Stimulated activated CD8-positive, alpha-beta memory T cell treated with anti-CD3 and anti-CD28 coated beads, Interleukin-12 subunit alpha, Interleukin-12 subunit beta, amount 100 ng/mL, for 24 hours (primary cell): ENCODE data around the gene MICU1.
"Not testable (repeated sequence)": the region's sequence is repeated elsewhere in the genome, so short reads cannot be mapped to it uniquely, and the experiment has no call there.

Experiments
- DNase-seq: peaks from one replicate; pipeline ENCODE4 v3.0.0-alpha.2; 2020; ENCODE audit errors: extremely low read depth

Gene MICU1

GRCh38 chr10:72445851-72446250, 180.0 kb downstream of the MICU1 start:
- no peak for DNase-seq

GRCh38 chr10:72442969-72443368, 182.9 kb downstream of the MICU1 start:
- DNase-seq: not testable (repeated sequence)

DNA sequence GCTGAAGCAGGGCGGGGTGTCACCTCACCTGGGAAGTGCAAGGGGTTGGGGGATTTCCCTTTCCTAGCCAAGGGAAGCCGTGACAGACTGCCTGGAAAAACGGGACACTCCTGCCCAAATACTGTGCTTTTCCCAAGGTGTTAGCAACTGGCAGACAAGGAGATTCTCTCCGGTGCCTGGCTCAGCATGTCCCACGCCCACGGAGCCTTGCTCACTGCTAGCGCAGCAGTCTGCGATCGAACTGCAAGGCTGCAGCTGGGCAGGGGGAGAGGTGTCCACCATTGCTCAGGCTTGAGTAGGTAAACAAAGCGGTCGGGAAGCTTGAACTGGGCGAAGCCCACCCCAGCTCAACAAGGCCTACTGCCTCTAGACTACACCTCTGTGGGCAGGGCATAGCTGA, 190.3 kb downstream of the MICU1 start:
- DNase-seq: no peak

DNA sequence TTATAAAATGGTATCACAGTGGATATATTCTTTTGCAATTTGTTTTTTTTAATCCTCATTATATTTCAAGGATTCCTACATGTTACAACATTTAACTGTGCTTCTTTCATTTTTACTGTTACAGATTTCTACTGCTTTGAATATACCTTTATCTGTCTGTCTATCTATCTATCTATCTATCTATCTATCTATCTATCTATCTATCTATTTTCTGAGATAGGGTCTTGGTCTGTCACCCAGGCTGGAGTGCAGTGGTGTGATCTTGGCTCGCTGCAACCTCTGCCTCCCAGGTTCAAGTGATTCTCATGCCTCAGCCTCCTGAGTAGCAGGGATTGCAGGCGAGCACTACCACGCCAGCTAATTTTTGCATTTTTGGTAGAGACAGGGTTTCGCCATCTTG, 194.9 kb downstream of the MICU1 start:
- DNase-seq: not testable (repeated sequence)

DNA sequence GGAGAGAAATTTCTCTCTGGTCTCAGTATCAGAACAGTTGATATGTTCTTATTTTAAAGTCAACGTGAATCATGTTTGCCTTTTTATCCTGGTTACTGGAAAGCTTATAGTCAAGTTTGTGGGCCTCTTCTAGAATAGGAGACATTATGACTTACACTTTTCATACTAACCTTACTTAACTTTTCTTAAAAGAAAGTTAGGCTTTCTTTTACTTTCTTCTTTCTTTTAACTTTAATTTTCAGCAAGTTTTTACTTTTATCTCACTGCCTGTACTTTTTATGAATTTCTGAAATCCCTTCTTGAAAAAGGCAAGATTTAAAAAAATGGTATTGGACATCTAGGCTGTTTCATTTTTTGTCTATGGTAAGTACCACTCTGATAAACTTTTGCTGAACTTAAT, 195.9 kb downstream of the MICU1 start:
- no peak for DNase-seq

- DNase-seq: no peak
Observed at GRCh38 chr10:72426986-72427385, 198.9 kb downstream of the MICU1 start.

GRCh38 chr10:72425133-72425532, 200.7 kb downstream of the MICU1 start:
- no peak for DNase-seq

DNA sequence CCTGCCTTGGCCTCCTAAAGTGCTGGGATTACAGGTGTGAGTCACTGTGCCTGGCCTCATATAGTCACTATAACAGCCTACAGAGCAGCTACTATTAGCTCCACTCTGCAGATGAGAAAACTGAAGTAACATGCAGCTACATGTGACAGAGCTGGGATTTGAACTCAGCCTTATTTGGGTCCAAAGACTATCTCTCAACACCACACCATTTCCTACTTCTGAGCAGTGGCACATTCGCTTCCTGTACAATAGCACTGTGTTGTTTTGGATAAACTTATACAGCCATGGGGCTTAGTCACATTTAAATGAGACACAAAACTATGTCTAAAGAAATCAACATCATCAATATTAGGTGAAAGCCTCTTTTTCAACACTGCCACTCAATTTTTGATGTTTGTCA, 201.3 kb downstream of the MICU1 start:
- DNase-seq: no peak

GRCh38 chr10:72423426-72423825, 202.5 kb downstream of the MICU1 start:
- DNase-seq: no peak

DNA sequence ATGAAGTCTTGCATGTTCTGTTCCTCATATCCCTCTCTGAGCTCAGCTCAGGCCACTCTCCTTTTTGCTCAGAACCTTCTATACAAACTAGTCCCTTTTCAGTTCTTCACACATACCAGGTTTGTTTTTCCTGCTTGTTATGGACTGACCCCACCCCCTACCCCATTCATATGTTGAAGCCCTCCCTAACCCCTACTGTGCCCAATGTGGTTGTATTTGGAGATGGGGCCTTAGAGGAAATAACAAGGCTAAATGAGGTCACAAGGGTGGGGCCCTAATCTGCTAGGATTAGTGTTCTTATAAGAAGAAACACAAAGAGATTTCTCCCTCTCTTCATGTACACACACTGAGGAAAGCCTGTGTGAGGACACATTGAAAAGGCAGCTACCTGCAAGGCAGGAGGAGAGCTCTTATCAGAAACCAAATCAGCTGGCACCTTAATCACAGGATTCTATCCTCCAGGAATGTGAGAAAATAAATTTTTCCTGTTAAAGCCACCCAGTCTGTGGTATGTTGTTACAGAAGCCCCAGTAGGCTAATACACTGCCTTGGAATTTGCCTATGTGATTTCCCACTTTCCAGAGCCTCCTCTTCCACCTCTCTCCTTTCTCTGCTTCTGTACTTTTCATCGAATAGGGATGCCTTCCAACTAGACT, 203.9 kb downstream of the MICU1 start:
- no peak for DNase-seq

GRCh38 chr10:72419241-72419640, 206.6 kb downstream of the MICU1 start:
- no peak for DNase-seq

DNA sequence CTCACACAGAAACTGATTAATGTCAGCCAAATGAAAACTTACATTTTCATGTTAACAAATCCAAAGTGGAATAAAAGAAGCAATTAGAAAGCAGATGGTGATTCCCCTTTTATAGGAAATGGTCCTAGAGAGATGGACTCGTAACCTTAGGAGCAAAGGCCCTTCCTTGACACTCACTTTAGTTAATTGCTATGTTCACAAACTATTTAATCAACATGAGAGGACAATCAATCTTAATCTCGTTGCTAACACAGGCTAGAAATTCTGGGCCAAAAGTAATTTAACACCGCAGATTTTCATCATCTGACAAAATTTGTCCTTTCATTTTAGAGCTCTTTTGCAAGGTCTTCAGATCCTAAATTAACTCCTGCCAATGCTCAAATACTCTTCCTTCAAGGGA, 207.2 kb downstream of the MICU1 start:
- DNase-seq: no peak

- DNase-seq: no peak
Observed at GRCh38 chr10:72417971-72418370, 207.9 kb downstream of the MICU1 start.

- DNase-seq: no peak
Observed at GRCh38 chr10:72416661-72417060, 209.2 kb downstream of the MICU1 start.

GRCh38 chr10:72414642-72415041, 211.2 kb downstream of the MICU1 start:
- DNase-seq: no peak

GRCh38 chr10:72409167-72409566, 216.7 kb downstream of the MICU1 start:
- no peak for DNase-seq

DNA sequence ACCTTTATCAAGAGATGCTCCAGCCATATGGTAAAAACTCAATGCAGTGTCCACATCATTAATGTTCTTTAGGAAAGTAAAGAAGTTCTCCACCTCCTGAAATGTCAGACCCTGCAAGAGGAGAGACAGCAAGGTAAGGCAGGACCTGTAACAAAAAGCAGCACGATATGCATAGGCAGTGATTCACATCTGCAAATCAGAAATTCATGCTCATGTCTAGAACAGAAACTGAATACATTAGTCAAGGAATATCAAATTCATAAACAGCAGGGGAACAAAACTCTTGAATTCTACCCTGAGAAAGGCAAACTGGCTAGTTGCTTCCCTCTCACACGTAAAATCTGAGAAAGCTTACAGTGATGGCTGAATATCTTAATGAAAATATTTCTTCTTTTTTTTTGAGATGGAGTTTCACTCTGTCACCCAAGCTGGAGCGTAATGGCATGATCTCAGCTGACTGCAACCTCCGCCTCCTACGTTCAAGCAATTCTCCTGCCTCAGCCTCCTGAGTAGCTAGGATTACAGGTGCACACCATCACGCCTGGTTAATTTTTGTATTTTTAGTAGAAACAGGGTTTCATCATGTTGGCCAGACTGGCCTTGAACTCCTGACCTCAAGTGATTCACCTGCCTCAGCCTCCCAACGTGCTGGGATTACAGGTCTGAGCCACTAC, 217.8 kb downstream of the MICU1 start:
- DNase-seq: no peak

GRCh38 chr10:72407471-72407870, 218.4 kb downstream of the MICU1 start:
- DNase-seq: no peak

DNA sequence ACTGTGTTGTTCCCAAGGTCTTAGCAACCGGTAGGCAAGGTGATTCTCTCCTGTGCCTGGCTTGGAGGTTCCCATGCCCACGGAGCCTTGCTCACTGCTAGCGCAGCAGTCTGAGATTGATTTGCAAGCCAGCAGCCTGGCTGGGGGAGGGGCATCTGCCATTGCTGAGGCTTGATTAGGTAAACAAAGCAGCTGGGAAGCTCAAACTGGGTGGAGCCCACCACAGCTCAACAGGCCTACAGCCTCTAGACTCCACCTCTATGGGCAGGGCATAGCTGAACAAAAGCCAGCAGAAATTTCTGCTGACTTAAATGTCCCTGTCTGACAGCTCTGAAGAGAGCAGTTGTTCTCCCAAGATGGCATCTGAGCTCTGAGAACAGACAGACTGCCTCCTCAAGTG, 230.3 kb downstream of the MICU1 start:
- not testable (repeated sequence) for DNase-seq

DNA sequence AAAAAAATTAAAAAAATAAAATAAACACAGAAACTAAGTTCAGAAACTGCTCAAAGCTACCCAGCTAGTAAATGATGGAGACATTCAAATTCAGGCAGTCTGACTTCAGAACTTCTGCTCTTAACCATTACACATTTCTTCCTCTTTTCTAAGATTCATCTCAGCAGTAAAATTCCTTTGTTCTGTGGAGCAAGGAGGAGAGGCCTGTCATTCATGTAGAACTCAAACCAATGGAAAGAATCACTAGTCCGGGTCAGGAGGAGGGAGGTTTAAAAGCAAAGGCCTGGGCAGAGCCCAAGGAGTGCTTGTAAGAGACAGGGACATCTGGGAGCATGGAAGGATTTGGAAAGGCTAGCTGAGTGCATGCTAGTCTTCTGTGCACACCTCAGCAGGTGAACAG, 233.3 kb downstream of the MICU1 start:
- no peak for DNase-seq

GRCh38 chr10:72390764-72391163, 235.1 kb downstream of the MICU1 start:
- DNase-seq: no peak

DNA sequence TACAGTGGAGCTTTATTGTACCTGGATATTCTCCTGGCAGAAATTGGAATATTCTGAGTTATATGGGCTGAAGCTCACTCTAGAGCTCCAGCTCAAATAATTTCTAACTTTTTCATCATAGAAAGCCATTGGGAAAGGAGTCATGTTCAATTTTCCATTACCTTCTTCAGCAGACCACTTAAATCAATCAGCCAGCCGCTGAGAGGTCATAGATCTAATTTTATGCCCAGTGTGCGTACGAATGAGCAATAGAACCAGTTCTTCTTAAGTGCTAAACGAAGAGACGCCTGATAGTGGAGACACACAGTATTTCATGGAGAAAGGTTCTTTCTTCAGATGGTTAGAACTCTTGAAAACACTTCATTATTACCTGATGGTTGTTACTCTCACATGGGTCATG, 236.2 kb downstream of the MICU1 start:
- no peak for DNase-seq

DNA sequence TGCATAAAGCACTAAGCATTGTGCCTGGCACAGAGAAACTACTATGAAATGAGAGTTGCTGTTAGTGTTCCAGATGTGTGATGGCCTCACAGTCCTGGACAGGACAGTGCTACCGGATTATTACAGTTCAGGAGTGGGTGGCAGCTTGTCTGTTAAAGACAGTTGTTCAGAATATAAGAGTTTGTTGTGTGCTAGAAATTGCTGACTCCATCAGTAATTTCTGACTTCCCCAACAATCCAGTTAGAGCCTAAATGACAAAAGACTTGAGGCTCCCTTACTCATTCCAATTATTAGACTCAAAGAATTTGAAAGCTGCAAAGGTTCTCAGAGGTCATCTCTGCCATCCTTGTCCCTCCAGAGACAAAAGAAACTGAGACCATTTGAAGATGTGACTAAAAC, 236.9 kb downstream of the MICU1 start:
- no peak for DNase-seq

DNA sequence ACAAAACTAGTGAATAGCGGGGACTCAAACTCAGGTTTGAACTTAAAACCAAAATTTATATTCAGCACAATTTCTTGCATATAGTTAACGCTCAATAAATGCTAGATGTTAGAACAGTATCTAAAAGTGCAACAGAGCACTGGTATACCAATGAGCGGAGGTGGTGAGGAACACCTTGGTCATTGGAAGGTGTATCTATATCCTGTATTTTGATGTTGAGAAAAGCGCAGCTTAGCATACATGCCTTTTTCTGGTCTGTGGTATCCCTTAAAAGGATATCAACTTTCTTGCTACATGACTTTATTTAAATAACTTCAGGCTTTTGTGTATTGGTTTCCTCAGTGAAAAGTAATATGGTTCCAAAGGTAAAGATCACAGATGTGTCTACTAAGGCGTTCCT, 237.8 kb downstream of the MICU1 start:
- no peak for DNase-seq
